H1 (cell line): ENCODE results near the gene ANKFN1.

Experiments used
- MAX ChIP-seq: IDR thresholded peaks from 2 replicates; pipeline ENCODE4 v1.6.1; 2012; ENCODE audit warnings: inconsistent platforms
- POLR2AphosphoS5 ChIP-seq: IDR thresholded peaks from 2 replicates; pipeline ENCODE4 v1.6.1; 2011; ENCODE audit warnings: low read depth, low read length
- SP1 ChIP-seq: IDR thresholded peaks from 2 replicates; pipeline ENCODE4 v1.6.1; 2011; ENCODE audit warnings: low read depth, low read length
- TCF12 ChIP-seq: IDR thresholded peaks from 2 replicates; pipeline ENCODE4 v1.6.1; 2011; ENCODE audit warnings: low read depth, mild to moderate bottlenecking, low read length
- TF ChIP-seq, protein P1 (sequence below), 3 experiments: IDR thresholded peaks; 1 replicate in 2 of 3; 2 replicates in 1 of 3; pipeline versions ENCODE4 v1.5.1 to v1.6.1; 2011; ENCODE audit warnings: low read length in 3 of 3, mild to moderate bottlenecking in 3 of 3, inconsistent platforms in 2 of 3, low read depth in 1 of 3, moderate library complexity in 1 of 3; ENCODE audit not compliant: insufficient read depth in 1 of 3; ENCODE audit errors: control extremely low read depth in 1 of 3

DNA sequence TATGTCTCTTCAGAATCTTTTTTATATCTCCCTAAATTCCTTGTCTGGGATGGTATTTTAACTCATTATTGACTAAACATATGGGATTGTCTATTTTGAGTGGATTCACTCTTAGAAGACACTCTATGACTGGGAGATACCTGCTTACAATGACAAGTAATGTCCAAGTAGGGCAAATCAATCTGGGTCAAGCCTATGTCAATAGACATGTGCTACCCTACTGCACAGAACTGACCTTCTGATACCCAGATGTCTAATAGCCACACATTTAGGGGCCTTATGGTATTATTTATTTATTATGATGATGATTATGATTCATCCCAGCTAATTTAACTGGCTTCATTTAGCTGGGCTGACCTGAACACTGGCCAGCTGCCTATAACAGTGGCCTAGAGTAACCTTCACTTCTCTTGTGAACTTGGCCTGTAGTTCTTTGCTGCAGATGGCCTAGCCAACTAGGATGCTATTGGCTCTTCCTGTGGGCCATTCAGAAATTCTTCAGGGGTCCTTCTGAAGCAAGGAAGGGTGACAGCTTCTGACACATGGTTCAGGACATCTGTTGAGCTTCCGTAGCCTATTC is 138.0 kb downstream of the ANKFN1 start:
- TF ChIP-seq, protein P1, sequence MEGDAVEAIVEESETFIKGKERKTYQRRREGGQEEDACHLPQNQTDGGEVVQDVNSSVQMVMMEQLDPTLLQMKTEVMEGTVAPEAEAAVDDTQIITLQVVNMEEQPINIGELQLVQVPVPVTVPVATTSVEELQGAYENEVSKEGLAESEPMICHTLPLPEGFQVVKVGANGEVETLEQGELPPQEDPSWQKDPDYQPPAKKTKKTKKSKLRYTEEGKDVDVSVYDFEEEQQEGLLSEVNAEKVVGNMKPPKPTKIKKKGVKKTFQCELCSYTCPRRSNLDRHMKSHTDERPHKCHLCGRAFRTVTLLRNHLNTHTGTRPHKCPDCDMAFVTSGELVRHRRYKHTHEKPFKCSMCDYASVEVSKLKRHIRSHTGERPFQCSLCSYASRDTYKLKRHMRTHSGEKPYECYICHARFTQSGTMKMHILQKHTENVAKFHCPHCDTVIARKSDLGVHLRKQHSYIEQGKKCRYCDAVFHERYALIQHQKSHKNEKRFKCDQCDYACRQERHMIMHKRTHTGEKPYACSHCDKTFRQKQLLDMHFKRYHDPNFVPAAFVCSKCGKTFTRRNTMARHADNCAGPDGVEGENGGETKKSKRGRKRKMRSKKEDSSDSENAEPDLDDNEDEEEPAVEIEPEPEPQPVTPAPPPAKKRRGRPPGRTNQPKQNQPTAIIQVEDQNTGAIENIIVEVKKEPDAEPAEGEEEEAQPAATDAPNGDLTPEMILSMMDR (IDR thresholded peaks at IDR 0.05; ENCODE audit: control extremely low read depth in 1 of 3, insufficient read depth in 1 of 3, low read depth in 1 of 3, low read length in 3 of 3): no peak
- TF ChIP-seq MAX: no peak
- TF ChIP-seq TCF12: no peak
- TF ChIP-seq SP1: no peak
- TF ChIP-seq POLR2AphosphoS5: no peak
